ENCODE measurements around the gene ELOF1. TPM values are rescaled to one million over a fixed set of nuclear protein-coding genes. Genes with fewer than 3 reads are reported as not detected.
A peak's percentile ranks its signal among the peaks of the same experiment; 100 is the strongest.

Gene ELOF1
- total RNA-seq, 4 donors from 2014 or later: 18.7 to 57.0 (median 30.9) TPM

- Histone ChIP-seq H3K36me3 (no peaks in the 10 kb centered on the region), H3K4me1 (peaks cover 13 to 22% of the 10 kb centered on the region in 2 donors), H3K4me3 (replicated peaks in 1 of 3) (peak within 1 kb of the TSS; percentile 47 to 98 (median 52)), H3K27me3 (no peaks in the 10 kb centered on the region), H3K27ac (peak within 1 kb of the TSS; percentile 90 to 94 (median 93)), H3K9me3 (no peaks in the 10 kb centered on the region)
- TF ChIP-seq POLR2A (IDR thresholded peaks at IDR 0.05): peak; percentile 69 to 99
- TF ChIP-seq CTCF (IDR thresholded peaks at IDR 0.05): peak in 3 of 6 experiments; percentile 28 to 47 (median 31)
- WGBS, 2 donors: 1 to 2% methylated on average over 30 to 34 of the region's 67 CpGs
- intact Hi-C loops (cut with DNase I): no loop called here
- peak; percentile 100 for DNase-seq
These were observed 38.4 kb upstream of the ELOF1 start, which contains the start of gene ZNF627 for GRCh38 chr19:11597202-11598102. ZNF627 (plus strand) TSS chr19:11597483; CDS start chr19:11597628, 145 bp downstream.

- DNase-seq: no peak
- peaks cover 13 to 22% of the 10 kb centered on the region in 2 donors for H3K4me1 ChIP-seq
- no peak overlapping the region for H3K4me3 ChIP-seq (replicated peaks in 1 of 3)
- no peaks in the 10 kb centered on the region for H3K36me3 ChIP-seq
- intact Hi-C loops (cut with DNase I): no loop called here
- no peaks in the 10 kb centered on the region for H3K9me3 ChIP-seq
- no peaks in the 10 kb centered on the region for H3K27me3 ChIP-seq
- TF ChIP-seq POLR2A (IDR thresholded peaks at IDR 0.05) (no peak), CTCF (IDR thresholded peaks at IDR 0.05) (no peak)
- no peak overlapping the region for H3K27ac ChIP-seq
- 82 to 87% methylated on average over 10 of the region's 10 CpGs for WGBS, 2 donors
These were observed 37.1 kb upstream of the ELOF1 start for GRCh38 chr19:11596156-11596555.

- no peaks in the 10 kb centered on the region for H3K9me3 ChIP-seq
- WGBS, 2 donors: 89 to 96% methylated on average over 4 of the region's 4 CpGs
These were observed 35.1 kb upstream of the ELOF1 start for GRCh38 chr19:11594084-11594483.

GRCh38 chr19:11587975-11588631 lies 29.1 kb upstream of the ELOF1 start:
- intact Hi-C loops (cut with DNase I): loop anchor here (5.0 to 10.0 kb wide), 2 partner anchors 93 to 296 kb away; no protein-coding TSS in a partner anchor
- Histone ChIP-seq H3K4me3 (replicated peaks in 1 of 3) (no peak overlapping the region), H3K4me1 (no peaks in the 10 kb centered on the region), H3K36me3 (no peaks in the 10 kb centered on the region), H3K27ac (no peak overlapping the region), H3K27me3 (no peaks in the 10 kb centered on the region), H3K9me3 (no peaks in the 10 kb centered on the region)
- DNase-seq: no peak
- peak in 1 of 6 experiments; percentile 5 for TF ChIP-seq CTCF (IDR thresholded peaks at IDR 0.05)
- no peak for TF ChIP-seq POLR2A (IDR thresholded peaks at IDR 0.05)
- 74 to 76% methylated on average over 13 of the region's 13 CpGs for WGBS, 2 donors

More at GRCh38 chr19:11594084-11594483, 35.1 kb upstream of the ELOF1 start:
- peaks cover 9 to 12% of the 10 kb centered on the region in 2 donors for H3K4me1 ChIP-seq
- no peak for DNase-seq
- intact Hi-C loops (cut with DNase I): no loop called here
- TF ChIP-seq CTCF (IDR thresholded peaks at IDR 0.05) (no peak), POLR2A (IDR thresholded peaks at IDR 0.05) (no peak)
- H3K27me3 ChIP-seq: no peaks in the 10 kb centered on the region
- no peak overlapping the region for H3K4me3 ChIP-seq (replicated peaks in 1 of 3)
- no peak overlapping the region for H3K27ac ChIP-seq
- H3K36me3 ChIP-seq: no peaks in the 10 kb centered on the region
